ENCODE data around the gene CHORDC1. TPM values are rescaled to one million over a fixed set of nuclear protein-coding genes. Genes with fewer than 3 reads are reported as not detected.
"Not testable (repeated sequence)": the region's sequence is repeated elsewhere in the genome, so short reads cannot be mapped to it uniquely, and the experiment has no call there.

Gene CHORDC1
- 10 to 100 TPM; 62.6 to 71.0 TPM for total RNA-seq

DNA sequence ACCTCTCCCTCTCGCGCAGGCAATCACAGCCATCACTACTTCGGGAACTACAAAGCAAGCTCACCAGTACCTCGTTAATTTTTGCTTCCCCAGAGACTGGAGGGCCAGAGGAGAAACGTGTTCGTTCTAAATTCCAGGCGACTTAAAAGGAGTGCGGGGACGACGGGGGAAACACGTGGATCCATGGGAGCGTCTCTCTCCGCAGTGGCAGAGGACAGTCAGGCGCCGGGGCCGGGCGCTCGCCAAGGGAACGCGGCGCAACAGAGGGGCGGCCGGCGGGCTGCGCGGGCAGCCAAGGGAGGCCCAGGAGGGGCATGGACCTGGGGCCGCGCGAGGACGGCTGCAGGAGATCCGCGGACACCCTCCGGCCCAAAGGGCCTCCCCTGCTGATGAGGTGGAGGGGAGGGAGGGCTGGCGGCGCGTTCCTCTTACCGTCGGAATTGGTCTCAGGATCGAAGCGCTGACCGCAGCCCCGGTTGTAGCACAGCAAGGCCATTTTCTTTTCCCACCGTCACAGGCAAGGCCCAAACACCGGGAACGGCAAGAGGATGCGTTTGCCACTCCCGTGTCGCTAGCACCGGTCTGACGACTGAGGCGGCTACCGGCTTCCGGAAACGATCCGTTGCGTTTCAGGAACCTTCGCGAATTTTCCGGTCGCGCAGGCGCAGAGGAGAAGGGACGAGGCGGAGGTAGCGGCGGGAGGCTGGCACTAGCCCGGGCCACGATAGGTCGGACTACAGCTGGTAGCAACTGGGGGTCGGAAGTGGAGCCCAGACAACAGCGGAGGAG is at the start of gene CHORDC1:
TSS of gene CHORDC1 (minus strand) at position 591 of the 789 bp plus-strand sequence. CDS start at position 496, 95 bp downstream.
- Mint-ChIP-seq H3K4me1 (ENCODE audit: low read depth) (peaks cover 42% of the 10 kb centered on the region), H3K9me3 (no peaks in the 10 kb centered on the region), H3K27ac (peak within 1 kb of the TSS; percentile 93), H3K36me3 (peaks cover 30% of the 10 kb centered on the region), H3K27me3 (no peaks in the 10 kb centered on the region), H3K4me3 (peak within 1 kb of the TSS; percentile 98)
- intact Hi-C loops (cut with micrococcal nuclease): loop anchor here (2.0 to 10.0 kb wide), 2 partner anchors 18 to 1888 kb away; partner anchors contain the start of gene CTSC
- DNase-seq: peak; percentile 97
- ChIA-PET POLR2A (interaction anchor here (0.8 to 1.7 kb wide), 3 partner anchors 11 to 35 kb away, joined by 3 to 4 read pairs (median 3); no protein-coding TSS in a partner anchor), CTCF (interaction anchor here (1.4 to 2.7 kb wide), 3 partner anchors 14 to 18 kb away, joined by 3 to 16 read pairs (median 5); no protein-coding TSS in a partner anchor)

DNA sequence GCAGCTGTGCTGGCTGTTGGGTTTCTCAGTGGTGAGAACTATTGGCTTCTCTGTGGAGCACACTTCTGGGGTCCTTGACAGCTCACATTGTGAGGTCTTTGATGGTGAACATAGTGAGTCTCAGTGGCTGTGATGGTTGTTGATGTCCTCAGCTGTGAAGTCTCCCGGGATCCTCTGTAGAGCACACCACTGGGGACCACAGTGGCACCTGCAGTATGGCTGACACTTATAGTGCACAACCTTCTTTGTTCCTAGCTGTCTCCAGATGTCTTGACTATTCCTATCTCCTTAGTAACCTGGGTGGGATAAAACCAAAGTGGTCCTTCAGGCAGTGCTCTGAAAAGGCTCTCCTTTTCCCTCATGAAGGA is 34.3 kb upstream of the CHORDC1 start:
- Mint-ChIP-seq H3K27ac (no peak overlapping the region), H3K36me3 (no peaks in the 10 kb centered on the region), H3K9me3 (no peaks in the 10 kb centered on the region), H3K27me3 (no peaks in the 10 kb centered on the region), H3K4me3 (no peak overlapping the region), H3K4me1 (ENCODE audit: low read depth) (peaks cover 2% of the 10 kb centered on the region)
- CTCF ChIA-PET: interaction anchor here (0.6 kb wide), 1 partner anchor 64 kb away, joined by 3 read pairs; no protein-coding TSS in a partner anchor
- POLR2A ChIA-PET: no interaction called here
- DNase-seq: no peak
- intact Hi-C loops (cut with micrococcal nuclease): no loop called here

DNA sequence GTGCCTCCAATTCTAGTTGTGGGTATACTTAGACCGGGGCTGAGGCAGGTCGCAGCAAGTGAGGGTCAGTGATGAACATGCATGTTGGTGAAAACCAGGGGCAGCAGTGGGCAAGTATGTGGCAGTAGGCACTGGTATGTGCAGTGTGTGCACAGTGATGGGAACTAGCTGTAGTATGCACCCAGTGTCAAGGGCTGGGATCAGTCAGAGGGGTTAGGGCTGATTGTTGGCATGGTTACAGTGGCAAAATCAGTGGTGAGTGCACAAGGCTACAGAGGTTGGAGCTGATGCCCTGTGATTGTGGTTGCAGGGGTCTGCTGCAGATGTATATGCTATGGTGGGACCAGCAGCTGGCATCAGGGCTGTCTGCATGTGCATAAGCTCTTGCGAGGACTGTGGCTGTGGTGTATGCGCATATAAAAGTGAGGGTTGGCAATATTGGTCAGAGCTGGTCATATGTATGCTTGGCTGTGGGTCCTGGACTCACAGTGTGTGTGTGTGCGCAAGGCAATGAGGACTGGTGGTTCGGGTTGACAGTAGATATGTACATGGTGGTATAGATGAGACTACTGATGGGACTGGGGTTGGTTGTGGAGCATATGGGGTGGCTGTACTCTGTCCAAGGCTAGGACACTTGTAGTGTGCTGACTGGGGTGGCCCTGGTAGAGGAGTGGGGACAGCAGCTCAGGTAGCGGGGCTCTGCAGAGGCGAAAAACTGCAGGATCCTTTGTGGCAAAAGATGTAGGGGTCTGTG is 33.7 kb upstream of the CHORDC1 start:
- Mint-ChIP-seq H3K36me3 (no peaks in the 10 kb centered on the region), H3K4me1 (ENCODE audit: low read depth) (peaks cover 6% of the 10 kb centered on the region), H3K9me3 (no peaks in the 10 kb centered on the region), H3K27me3 (no peaks in the 10 kb centered on the region), H3K4me3 (no peak overlapping the region), H3K27ac (no peak overlapping the region)
- intact Hi-C loops (cut with micrococcal nuclease): no loop called here
- ChIA-PET CTCF (interaction anchor here (0.6 kb wide), 1 partner anchor 64 kb away, joined by 3 read pairs; no protein-coding TSS in a partner anchor), POLR2A (no interaction called here)
- no peak for DNase-seq

DNA sequence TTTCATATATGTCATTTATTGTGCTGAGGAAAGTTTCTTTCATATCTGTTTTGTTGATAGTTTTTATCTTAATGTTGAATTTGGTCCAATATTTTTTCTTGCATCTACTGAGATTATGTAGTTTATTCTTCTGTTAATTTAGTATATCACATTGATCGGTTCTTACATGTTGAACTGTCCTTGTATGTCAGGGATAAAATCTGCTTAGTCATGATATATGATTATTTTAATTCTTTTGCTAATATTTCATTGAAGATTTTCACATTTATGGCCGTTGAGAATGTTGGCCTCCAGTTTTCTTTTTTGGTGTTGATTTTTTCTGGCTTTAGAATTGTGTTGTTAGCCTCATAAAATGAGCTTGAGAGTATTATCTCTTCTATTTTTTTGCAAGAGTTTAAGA is 31.2 kb upstream of the CHORDC1 start:
- intact Hi-C loops (cut with micrococcal nuclease): no loop called here
- ChIA-PET POLR2A (no interaction called here), CTCF (no interaction called here)
- Mint-ChIP-seq H3K4me1 (ENCODE audit: low read depth) (peaks cover 11% of the 10 kb centered on the region), H3K27me3 (no peaks in the 10 kb centered on the region), H3K4me3 (no peak overlapping the region), H3K9me3 (no peaks in the 10 kb centered on the region), H3K36me3 (no peaks in the 10 kb centered on the region), H3K27ac (no peak overlapping the region)
- DNase-seq: no peak

DNA sequence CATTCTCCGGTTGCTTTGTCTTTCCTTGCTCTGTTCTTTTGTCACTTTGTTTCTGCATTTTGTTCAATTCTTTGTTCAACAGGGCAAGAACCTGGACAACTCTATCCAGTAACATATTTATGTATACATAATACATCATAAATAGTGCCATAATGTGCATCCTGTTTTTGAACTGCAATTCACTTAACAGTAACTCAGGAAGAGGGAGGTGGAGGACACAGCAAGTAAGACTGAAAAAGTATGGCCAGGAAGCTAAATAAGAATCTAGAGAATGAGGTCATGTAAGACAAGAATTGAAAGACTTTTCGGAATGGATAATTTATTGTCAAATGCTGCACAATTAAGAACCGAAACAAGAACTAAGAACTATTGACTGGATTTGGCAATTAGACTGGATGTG is 29.2 kb upstream of the CHORDC1 start:
- intact Hi-C loops (cut with micrococcal nuclease): no loop called here
- CTCF ChIA-PET: interaction anchor here (0.6 kb wide), 1 partner anchor 17 kb away, joined by 3 read pairs; no protein-coding TSS in a partner anchor
- Mint-ChIP-seq H3K36me3 (no peaks in the 10 kb centered on the region), H3K27ac (no peak overlapping the region), H3K4me1 (ENCODE audit: low read depth) (peaks cover 11% of the 10 kb centered on the region), H3K27me3 (no peaks in the 10 kb centered on the region), H3K4me3 (no peak overlapping the region), H3K9me3 (no peaks in the 10 kb centered on the region)
- no peak for DNase-seq
- POLR2A ChIA-PET: no interaction called here

- Mint-ChIP-seq H3K36me3 (no peaks in the 10 kb centered on the region), H3K27ac (no peak overlapping the region), H3K4me3 (peak overlapping the region; percentile 68), H3K4me1 (ENCODE audit: low read depth) (peaks cover 11% of the 10 kb centered on the region), H3K27me3 (no peaks in the 10 kb centered on the region), H3K9me3 (no peaks in the 10 kb centered on the region)
- intact Hi-C loops (cut with micrococcal nuclease): no loop called here
- ChIA-PET POLR2A (no interaction called here), CTCF (interaction anchor here (0.6 kb wide), 1 partner anchor 18 kb away, joined by 3 read pairs; no protein-coding TSS in a partner anchor)
- no peak for DNase-seq
These were observed 28.8 kb upstream of the CHORDC1 start for GRCh38 chr11:90251599-90251998.

GRCh38 chr11:90250970-90251369 is 28.1 kb upstream of the CHORDC1 start:
- CTCF ChIA-PET: no interaction called here
- Mint-ChIP-seq H3K27me3 (no peaks in the 10 kb centered on the region), H3K36me3 (no peaks in the 10 kb centered on the region), H3K4me1 (ENCODE audit: low read depth) (peaks cover 13% of the 10 kb centered on the region), H3K4me3 (peak overlapping the region; percentile 68), H3K9me3 (no peaks in the 10 kb centered on the region), H3K27ac (no peak overlapping the region)
- intact Hi-C loops (cut with micrococcal nuclease): no loop called here
- POLR2A ChIA-PET: no interaction called here
- peak; percentile 25 for DNase-seq

DNA sequence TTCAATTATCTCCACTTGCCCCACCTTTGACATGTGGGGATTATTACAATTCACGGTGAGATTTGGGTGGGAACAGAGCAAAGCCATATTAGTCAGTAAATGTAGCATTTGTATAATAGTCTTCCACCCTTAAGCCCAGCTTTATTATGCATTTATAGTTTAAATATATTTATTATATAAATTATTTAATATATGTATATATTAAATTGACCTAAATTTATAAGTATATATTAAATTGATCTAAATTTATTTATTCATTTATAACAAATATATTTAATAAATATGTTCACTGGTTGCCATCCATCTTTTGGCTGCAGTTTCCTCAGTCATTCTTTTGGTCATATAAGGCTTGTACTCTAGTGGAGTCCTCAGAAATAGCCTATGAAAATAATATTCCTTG is 23.6 kb upstream of the CHORDC1 start:
- no peak overlapping the region for H3K4me3 Mint-ChIP-seq
- H3K27me3 Mint-ChIP-seq: peaks cover 9% of the 10 kb centered on the region
- no peaks in the 10 kb centered on the region for H3K36me3 Mint-ChIP-seq
- peaks cover 8% of the 10 kb centered on the region for H3K4me1 Mint-ChIP-seq (ENCODE audit: low read depth)
- no peak for DNase-seq
- CTCF ChIA-PET: no interaction called here
- POLR2A ChIA-PET: no interaction called here
- no peaks in the 10 kb centered on the region for H3K9me3 Mint-ChIP-seq
- intact Hi-C loops (cut with micrococcal nuclease): loop anchor here (5.0 kb wide), 1 partner anchor 39 kb away; no protein-coding TSS in a partner anchor
- no peak overlapping the region for H3K27ac Mint-ChIP-seq

GRCh38 chr11:90243534-90243933 is 20.7 kb upstream of the CHORDC1 start:
- H3K4me1 Mint-ChIP-seq (ENCODE audit: low read depth): peaks cover 20% of the 10 kb centered on the region
- DNase-seq: no peak
- H3K4me3 Mint-ChIP-seq: no peak overlapping the region
- intact Hi-C loops (cut with micrococcal nuclease): no loop called here
- CTCF ChIA-PET: no interaction called here
- no peak overlapping the region for H3K27ac Mint-ChIP-seq
- peaks cover 9% of the 10 kb centered on the region for H3K27me3 Mint-ChIP-seq
- POLR2A ChIA-PET: no interaction called here
- no peaks in the 10 kb centered on the region for H3K9me3 Mint-ChIP-seq
- H3K36me3 Mint-ChIP-seq: no peaks in the 10 kb centered on the region

DNA sequence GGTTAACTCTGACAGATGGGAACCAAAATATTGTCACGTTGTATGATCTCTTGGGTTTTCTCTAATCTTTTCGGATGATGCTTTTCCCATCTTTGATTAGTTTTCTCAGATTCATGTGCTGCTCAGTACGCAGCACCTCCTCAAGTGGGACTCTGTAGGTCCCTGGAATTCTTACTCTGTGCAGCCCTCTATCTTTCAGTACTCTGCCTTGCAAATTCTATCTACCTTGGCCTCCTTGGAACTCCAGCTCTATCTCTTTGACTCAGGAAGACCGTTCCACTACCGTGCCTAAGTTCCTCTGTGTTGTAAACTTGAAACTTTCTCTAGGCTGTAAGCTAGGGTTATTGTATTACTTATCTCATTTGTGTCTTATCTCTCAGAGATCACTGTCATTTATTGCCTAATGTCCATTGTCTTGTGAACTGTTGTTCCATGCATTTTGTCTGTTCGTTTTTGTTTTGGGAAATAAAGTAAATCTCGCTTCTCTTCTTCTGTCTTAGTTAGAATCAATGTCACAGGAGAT is 20.1 kb upstream of the CHORDC1 start:
- H3K27me3 Mint-ChIP-seq: peaks cover 9% of the 10 kb centered on the region
- no peak overlapping the region for H3K27ac Mint-ChIP-seq
- intact Hi-C loops (cut with micrococcal nuclease): no loop called here
- ChIA-PET POLR2A (no interaction called here), CTCF (no interaction called here)
- no peak for DNase-seq
- H3K4me3 Mint-ChIP-seq: no peak overlapping the region
- H3K36me3 Mint-ChIP-seq: no peaks in the 10 kb centered on the region
- H3K9me3 Mint-ChIP-seq: no peaks in the 10 kb centered on the region
- peaks cover 20% of the 10 kb centered on the region for H3K4me1 Mint-ChIP-seq (ENCODE audit: low read depth)

GRCh38 chr11:90241414-90241813 is 18.6 kb upstream of the CHORDC1 start:
- H3K4me3 Mint-ChIP-seq: no peak overlapping the region
- H3K4me1 Mint-ChIP-seq (ENCODE audit: low read depth): peaks cover 20% of the 10 kb centered on the region
- intact Hi-C loops (cut with micrococcal nuclease): no loop called here
- no peaks in the 10 kb centered on the region for H3K9me3 Mint-ChIP-seq
- POLR2A ChIA-PET: no interaction called here
- DNase-seq: no peak
- no peak overlapping the region for H3K27ac Mint-ChIP-seq
- H3K36me3 Mint-ChIP-seq: no peaks in the 10 kb centered on the region
- CTCF ChIA-PET: no interaction called here
- peaks cover 9% of the 10 kb centered on the region for H3K27me3 Mint-ChIP-seq

DNA sequence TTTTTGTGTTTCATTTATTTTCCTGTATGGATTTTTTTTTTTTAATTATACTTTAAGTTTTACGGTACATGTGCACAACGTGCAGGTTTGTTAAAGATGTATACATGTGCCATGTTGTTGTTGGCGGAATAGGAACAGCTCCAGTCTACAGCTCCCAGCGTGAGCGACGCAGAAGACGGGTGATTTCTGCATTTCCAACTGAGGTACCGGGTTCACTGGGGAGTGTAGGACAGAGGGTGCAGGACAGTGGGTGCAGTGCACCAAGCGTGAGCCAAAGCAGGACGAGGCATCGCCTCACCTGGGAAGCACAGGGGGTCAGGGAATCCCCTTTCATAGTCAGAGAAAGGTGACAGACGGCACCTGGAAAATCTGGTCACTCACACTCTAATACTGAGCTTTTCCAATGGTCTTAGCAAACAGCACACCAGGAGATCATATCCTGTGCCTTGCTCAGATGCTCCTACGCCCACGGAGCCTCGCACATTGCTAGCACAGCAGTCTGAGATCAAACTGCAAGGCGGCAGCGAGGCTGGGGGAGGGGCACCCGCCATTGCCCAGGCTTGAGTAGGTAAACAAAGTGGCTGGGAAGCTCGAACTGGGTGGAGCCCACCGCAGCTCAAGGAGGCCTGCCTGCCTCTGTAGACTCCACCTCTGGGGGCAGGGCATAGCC is 17.3 kb upstream of the CHORDC1 start:
- CTCF ChIA-PET, POLR2A ChIA-PET, H3K36me3 Mint-ChIP-seq, H3K9me3 Mint-ChIP-seq: not testable (repeated sequence)
- peaks cover 10% of the 10 kb centered on the region for H3K27me3 Mint-ChIP-seq
- peak; percentile 80 for DNase-seq
- H3K4me3 Mint-ChIP-seq: peak overlapping the region; percentile 29
- H3K27ac Mint-ChIP-seq: peak overlapping the region; percentile 65
- H3K4me1 Mint-ChIP-seq (ENCODE audit: low read depth): peaks cover 17% of the 10 kb centered on the region
- intact Hi-C loops (cut with micrococcal nuclease): loop anchor here (1.0 kb wide), 1 partner anchor 20 kb away; no protein-coding TSS in a partner anchor
